HL-60 (cell line): ENCODE measurements around the gene ATIC.

Source experiments
- DNase-seq, 2 experiments: peaks; one replicate each; pipeline ENCODE4 v3.0.0-alpha.2; 2010 to 2020; ENCODE audit warnings: low read depth in 1 of 2, low spot score in 1 of 2
- H3K27ac ChIP-seq: fragments of 250-450 bp; sonication (Bioruptor Pico); replicated peaks from 2 replicates; pipeline ENCODE4 v1.5.1; 2020; ENCODE audit warnings: mild to moderate bottlenecking, moderate library complexity
- H3K27me3 ChIP-seq: fragments of 250-450 bp; sonication (Bioruptor Pico); 2 replicates; pipeline ENCODE4 v1.5.1; 2021; ENCODE audit warnings: mild to moderate bottlenecking, moderate library complexity; ENCODE audit not compliant: insufficient read depth, poor library complexity, severe bottlenecking
- H3K4me3 ChIP-seq: replicated peaks from 2 replicates; pipeline ENCODE4 v1.5.1; 2011; ENCODE audit warnings: mild to moderate bottlenecking, control low read depth, low read length; ENCODE audit not compliant: insufficient read depth
- CTCF ChIP-seq: IDR thresholded peaks from one replicate; pipeline ENCODE4 v1.5.1; 2011; ENCODE audit warnings: low read length, control low read depth, inconsistent platforms; ENCODE audit not compliant: insufficient read depth
- GABPA ChIP-seq: IDR thresholded peaks from 2 replicates; pipeline ENCODE4 v1.6.1; 2012; ENCODE audit warnings: low read depth
- POLR2AphosphoS5 ChIP-seq: IDR thresholded peaks from 2 replicates; pipeline ENCODE4 v1.6.1; 2012; ENCODE audit warnings: low read depth
- REST ChIP-seq: IDR thresholded peaks from 2 replicates; pipeline ENCODE4 v1.6.1; 2012; ENCODE audit warnings: low read depth; ENCODE audit not compliant: insufficient replicate concordance
- SPI1 ChIP-seq: IDR thresholded peaks from 2 replicates; pipeline ENCODE4 v1.6.1; 2012; ENCODE audit warnings: low read depth, mild to moderate bottlenecking, borderline replicate concordance

Gene ATIC

DNA sequence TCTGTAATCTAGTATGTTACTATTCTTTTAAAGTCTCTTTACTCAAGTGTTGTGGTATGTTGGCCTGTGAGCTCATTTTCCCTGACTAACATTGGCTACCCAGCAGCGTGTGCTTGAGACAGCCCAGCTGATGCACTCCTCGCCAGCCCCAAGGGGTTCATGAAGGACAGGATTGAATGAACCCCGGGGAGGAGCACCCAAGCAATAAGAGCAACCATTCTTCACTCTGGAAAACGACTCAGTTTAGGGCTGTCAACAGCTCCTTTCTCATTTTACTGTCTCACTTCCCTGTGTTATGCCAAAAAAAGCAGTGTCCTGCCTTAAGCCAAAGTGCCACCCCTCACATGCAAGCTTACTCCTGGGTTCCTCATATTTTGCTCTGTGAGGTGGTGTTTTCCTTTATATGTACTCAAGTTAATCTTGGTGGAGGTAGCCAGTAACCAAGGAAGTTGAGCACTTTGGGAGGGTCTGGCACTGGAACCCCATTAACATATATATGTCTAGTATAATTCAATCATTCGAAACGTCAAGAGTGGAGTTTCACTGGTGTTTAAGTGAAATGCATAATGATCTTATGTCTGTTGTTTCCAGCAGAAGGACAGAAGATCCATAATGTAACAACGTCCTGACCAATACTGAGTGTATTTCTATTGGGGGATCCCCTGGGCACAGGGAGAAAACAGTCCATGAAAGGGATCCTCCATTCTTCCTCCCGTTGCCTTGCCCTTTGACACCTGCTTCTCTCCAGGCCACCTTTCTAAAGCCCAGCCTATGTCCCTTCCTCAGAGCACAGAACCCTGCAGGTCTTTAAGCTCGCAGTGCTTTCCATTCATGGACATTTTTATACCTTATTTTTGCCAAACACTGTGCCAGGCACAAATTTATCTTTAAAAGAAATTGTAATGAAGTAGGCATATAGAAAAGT, 43.2 kb downstream of the ATIC start:
- Histone ChIP-seq H3K4me3 (no peak overlapping the region), H3K27ac (no peak overlapping the region), H3K27me3 (no peaks in the 10 kb centered on the region)
- no peak for DNase-seq
- TF ChIP-seq POLR2AphosphoS5, result no peak
- TF ChIP-seq GABPA, result no peak
- TF ChIP-seq SPI1, result no peak
- TF ChIP-seq CTCF, result no peak
- TF ChIP-seq REST, result no peak

DNA sequence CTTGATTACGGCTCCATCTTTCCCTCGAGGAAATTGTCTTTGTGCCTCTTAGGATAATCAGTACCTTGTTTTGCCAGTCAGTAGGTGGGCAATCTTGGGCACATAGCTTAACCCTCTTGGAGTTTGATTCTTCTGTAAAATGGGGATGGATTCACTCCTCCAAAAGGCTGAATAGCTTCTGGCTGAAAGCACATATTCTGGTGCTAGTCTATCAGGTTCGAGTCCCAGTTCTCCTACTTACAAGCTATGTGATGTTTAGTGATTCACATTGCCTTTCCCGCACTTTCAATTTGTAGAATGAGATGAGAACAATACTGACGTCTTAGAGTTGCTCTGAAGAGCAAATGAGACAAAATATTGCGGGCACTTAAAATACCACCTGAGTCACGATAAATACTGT, 43.9 kb downstream of the ATIC start:
- no peak overlapping the region for H3K27ac ChIP-seq
- H3K27me3 ChIP-seq, result no peaks in the 10 kb centered on the region
- no peak for DNase-seq
- no peak overlapping the region for H3K4me3 ChIP-seq
- TF ChIP-seq REST, result no peak
- TF ChIP-seq POLR2AphosphoS5, result no peak
- no peak for TF ChIP-seq GABPA
- TF ChIP-seq SPI1, result no peak
- no peak for TF ChIP-seq CTCF

- H3K4me3 ChIP-seq, result no peak overlapping the region
- DNase-seq, result no peak
- H3K27me3 ChIP-seq, result no peaks in the 10 kb centered on the region
- no peak for TF ChIP-seq REST
- no peak for TF ChIP-seq SPI1
- TF ChIP-seq POLR2AphosphoS5, result no peak
- TF ChIP-seq GABPA, result no peak
- TF ChIP-seq CTCF, result no peak
- H3K27ac ChIP-seq, result no peak overlapping the region
Measured at GRCh38 chr2:215356334-215356947, 44.6 kb downstream of the ATIC start.
